OCI-LY3 (cell line): Measurements from ENCODE around the gene EMC9.

ENCODE experiments used
- CTCF ChIP-seq: fragments of 200-600, 300-600 bp; sonication (generic); IDR thresholded peaks from 2 replicates; pipeline ENCODE4 v1.5.1; 2014; ENCODE audit warnings: antibody characterized with exemption, low read length, low read depth
- EZH2phosphoT487 ChIP-seq: fragments of 200-600 bp; shearing (Covaris generic); IDR thresholded peaks from 2 replicates; pipeline ENCODE4 v1.6.1; 2018; ENCODE audit warnings: antibody characterized with exemption, mixed run types, low read depth

- TF ChIP-seq CTCF (no peak), EZH2phosphoT487 (no peak)
Observed at GRCh38 chr14:24102357-24103048, 38.9 kb downstream of the EMC9 start.
